GM19397 (cell line): Measurements from ENCODE around the gene GAK.

Source experiments
- ATAC-seq: cut with Tn5 transposase; IDR thresholded peaks from one replicate; pipeline ENCODE4 v1.9.1; 2021; ENCODE audit warnings: mild to moderate bottlenecking, moderate library complexity; ENCODE audit not compliant: unreplicated experiment

GAK gene

GRCh38 chr4:909821-910220 is 22.3 kb downstream of the GAK start:
- no peak for ATAC-seq

GRCh38 chr4:909131-909571 is 23.0 kb downstream of the GAK start:
- no peak for ATAC-seq

- no peak for ATAC-seq
Measured at GRCh38 chr4:907691-908425, 24.3 kb downstream of the GAK start.

GRCh38 chr4:907103-907400 is 25.1 kb downstream of the GAK start:
- no peak for ATAC-seq

GRCh38 chr4:906339-907102 is 25.6 kb downstream of the GAK start:
- no peak for ATAC-seq

GRCh38 chr4:905485-906338 is 26.4 kb downstream of the GAK start:
- ATAC-seq, result no peak

- ATAC-seq, result no peak
Measured at GRCh38 chr4:903066-904046, 28.8 kb downstream of the GAK start.

GRCh38 chr4:901192-901910 is 30.8 kb downstream of the GAK start:
- ATAC-seq, result no peak

- no peak for ATAC-seq
Measured at GRCh38 chr4:900721-901120, 31.4 kb downstream of the GAK start.

- no peak for ATAC-seq
Measured at GRCh38 chr4:900073-900472, 32.0 kb downstream of the GAK start.

GRCh38 chr4:899556-899906 is 32.6 kb downstream of the GAK start:
- ATAC-seq, result no peak

- ATAC-seq, result no peak
Measured at GRCh38 chr4:898869-899555, 33.1 kb downstream of the GAK start.

GRCh38 chr4:898123-898522 is 34.0 kb downstream of the GAK start:
- no peak for ATAC-seq

GRCh38 chr4:896630-897029 is 35.5 kb downstream of the GAK start:
- ATAC-seq, result no peak

- no peak for ATAC-seq
Measured at GRCh38 chr4:896216-896615, 35.9 kb downstream of the GAK start.

GRCh38 chr4:895596-895995 is 36.5 kb downstream of the GAK start:
- ATAC-seq, result no peak

GRCh38 chr4:893995-894705 is 38.0 kb downstream of the GAK start:
- ATAC-seq, result no peak

GRCh38 chr4:893276-893994 is 38.7 kb downstream of the GAK start:
- ATAC-seq, result no peak
